HCT116 (cell line): ENCODE data around the gene MGA.

Source experiments
- CTCF ChIP-seq, 3 experiments: fragments of 200-600 bp in 1 of 3; sonication (generic) in 1 of 3; IDR thresholded peaks in 2 of 3; conservative IDR thresholded peaks in 1 of 3; 2 replicates each; pipeline ENCODE4 v1.5.1; 2012 to 2017; ENCODE audit warnings: low read depth in 2 of 3, low read length in 2 of 3, antibody characterized with exemption in 1 of 3, borderline replicate concordance in 1 of 3, control low read depth in 1 of 3, mild to moderate bottlenecking in 1 of 3, mixed read lengths in 1 of 3, mixed run types in 1 of 3, moderate library complexity in 1 of 3; ENCODE audit not compliant: insufficient read depth in 1 of 3
- POLR2A ChIP-seq: IDR thresholded peaks from 2 replicates; pipeline ENCODE4 v1.7.0; 2011; ENCODE audit warnings: borderline replicate concordance; ENCODE audit not compliant: insufficient read depth, insufficient read length; ENCODE audit errors: extremely low read depth

- TF ChIP-seq CTCF (IDR thresholded peaks at IDR 0.05 in 2 of 3, conservative IDR thresholded peaks at IDR 0.05 in 1 of 3; ENCODE audit: borderline replicate concordance in 1 of 3, insufficient read depth in 1 of 3, low read depth in 2 of 3, low read length in 2 of 3), result no peak
- TF ChIP-seq POLR2A, result no peak
Observed at GRCh38 chr15:41810651-41811431, 150.6 kb downstream of the MGA start.
